K562 (cell line): ENCODE results near the gene GARIN5B. TPM values are rescaled to one million over a fixed set of nuclear protein-coding genes. Genes with fewer than 3 reads are reported as not detected.

Experiments
- ATF1 ChIP-seq, 2 experiments: fragments of 450-650 bp in 1 of 2; IDR thresholded peaks; 2 replicates each; pipeline ENCODE4 v1.6.1; 2016; ENCODE audit warnings: missing compliant biosample characterization in 1 of 2, missing genetic modification characterization in 1 of 2
- BCLAF1 ChIP-seq, 2 experiments: fragments of 450-650 bp in 1 of 2; IDR thresholded peaks; 2 replicates each; pipeline ENCODE4 v1.6.1; 2011 to 2017; ENCODE audit warnings: low read depth in 2 of 2, antibody characterized with exemption in 1 of 2, borderline replicate concordance in 1 of 2, low read length in 1 of 2, mild to moderate bottlenecking in 1 of 2, mixed read lengths in 1 of 2; ENCODE audit not compliant: control insufficient read depth in 1 of 2
- CBX5 ChIP-seq: IDR thresholded peaks from 2 replicates; pipeline ENCODE4 v1.6.1; 2014; ENCODE audit warnings: low read depth, borderline replicate concordance
- EGR1 ChIP-seq: fragments of 450-650 bp; conservative IDR thresholded peaks from 2 replicates; pipeline ENCODE4 v1.6.1; 2017; ENCODE audit warnings: mild to moderate bottlenecking
- GABPA ChIP-seq: fragments of 200-800 bp; sonication (Bioruptor generic); conservative IDR thresholded peaks from 2 replicates; pipeline ENCODE4 v1.6.1; 2016; ENCODE audit warnings: low read depth, missing genetic modification characterization, missing compliant biosample characterization
- GATAD2B ChIP-seq: fragments of 450-650 bp; IDR thresholded peaks from 2 replicates; pipeline ENCODE4 v1.6.1; 2017; ENCODE audit warnings: mild to moderate bottlenecking, borderline replicate concordance
- HMG20B ChIP-seq: fragments of 250-450 bp; sonication (Bioruptor Pico); IDR thresholded peaks from 2 replicates; pipeline ENCODE4 v1.5.0; 2021; ENCODE audit warnings: mild to moderate bottlenecking
- ILF3 ChIP-seq: fragments of 450-650 bp; IDR thresholded peaks from 2 replicates; pipeline ENCODE4 v1.6.1; 2018; ENCODE audit warnings: antibody characterized with exemption, mild to moderate bottlenecking, moderate library complexity, borderline replicate concordance
- POLR2AphosphoS2 ChIP-seq: IDR thresholded peaks from 2 replicates; pipeline ENCODE4 v1.6.1; 2012; ENCODE audit warnings: low read length, improper control_type of control experiment
- POLR3G ChIP-seq: IDR thresholded peaks from 2 replicates; pipeline ENCODE4 v1.6.1; 2011; ENCODE audit not compliant: insufficient read length, insufficient replicate concordance; ENCODE audit errors: extremely low read depth
- SIX5 ChIP-seq, 2 experiments: IDR thresholded peaks; 2 replicates each; pipeline ENCODE4 v1.6.1; 2011; ENCODE audit warnings: low read length in 2 of 2, borderline replicate concordance in 1 of 2, low read depth in 1 of 2, mild to moderate bottlenecking in 1 of 2, moderate library complexity in 1 of 2; ENCODE audit not compliant: insufficient read depth in 1 of 2
- SPI1 ChIP-seq: IDR thresholded peaks from 2 replicates; pipeline ENCODE4 v1.6.1; 2011; ENCODE audit warnings: low read depth, low read length, control low read depth, borderline replicate concordance
- ZFX ChIP-seq: sonication (generic); formaldehyde crosslinking; IDR thresholded peaks from 2 replicates; pipeline ENCODE4 v1.8.0; 2022; ENCODE audit warnings: mild to moderate bottlenecking, missing genetic modification reagents, moderate library complexity
- ZNF140 ChIP-seq: fragments of 250-450 bp; sonication (Bioruptor Pico); IDR thresholded peaks from 2 replicates; pipeline ENCODE4 v1.8.0; 2021; ENCODE audit warnings: moderate library complexity, mild to moderate bottlenecking, inconsistent platforms
- ZNF143 ChIP-seq: sonication (generic); formaldehyde crosslinking; IDR thresholded peaks from 2 replicates; pipeline ENCODE4 v1.9.0; 2022; ENCODE audit warnings: mild to moderate bottlenecking, missing genetic modification reagents
- ZNF174 ChIP-seq: fragments of 250-450 bp; sonication (Bioruptor Pico); IDR thresholded peaks from 2 replicates; pipeline ENCODE4 v1.4.0; 2020; ENCODE audit warnings: mild to moderate bottlenecking
- ZNF592 ChIP-seq: fragments of 450-650 bp; IDR thresholded peaks from 2 replicates; pipeline ENCODE4 v1.6.1; 2017; ENCODE audit warnings: antibody characterized with exemption, mild to moderate bottlenecking
- ZNF766 ChIP-seq: fragments of 200-800 bp; sonication (Bioruptor generic); conservative IDR thresholded peaks from 2 replicates; pipeline ENCODE4 v1.6.1; 2016; ENCODE audit warnings: missing genetic modification characterization, missing compliant biosample characterization
- polyA plus RNA-seq, 8 experiments: library from polyadenylated mRNA; depleted of rRNA in 4 of 8; stranded (reverse) in 5 of 8; unstranded in 3 of 8; fragments of >200 nt; fragmentation: Nextera tagmentation in 2 of 8; fragmentation: Illumina TruSeq in 1 of 8; extraction: Ambion mirVana in 2 of 8; extraction: Trizol in 1 of 8; gene quantifications; 2 replicates each; pipeline versions ENCODE4 v1.2.1 to v1.2.3, GENCODE V29; 2011 to 2014; ENCODE audit warnings: inconsistent platforms in 1 of 8, missing spikeins in 1 of 8
- total RNA-seq, 7 experiments: library from RNA; depleted of rRNA in 6 of 7; stranded (reverse); fragments of >200 nt in 6 of 7; fragmentation: Illumina TruSeq in 2 of 7; extraction: Trizol in 2 of 7; gene quantifications; 2 replicates each; pipeline versions ENCODE4 v1.2.1 to v1.2.3, GENCODE V29; 2011 to 2021; ENCODE audit warnings: low replicate concordance in 1 of 7
- TF ChIP-seq, protein P1 (sequence below): fragments of 200-800 bp; sonication (Bioruptor generic); IDR thresholded peaks from 2 replicates; pipeline ENCODE4 v1.6.1; 2017; ENCODE audit warnings: missing genetic modification characterization, missing compliant biosample characterization

Gene GARIN5B
- total and polyA plus RNA-seq, 9 of the 15 experiments (the other 6 are each of a cell fraction or from before 2014, with no cell fraction given), result not detected

GRCh38 chr19:55305491-55305890 lies 57.6 kb downstream of the GARIN5B start (continued):
- peak; percentile 86 for TF ChIP-seq ZNF592
- no peak for TF ChIP-seq GATAD2B
- TF ChIP-seq, protein P1, sequence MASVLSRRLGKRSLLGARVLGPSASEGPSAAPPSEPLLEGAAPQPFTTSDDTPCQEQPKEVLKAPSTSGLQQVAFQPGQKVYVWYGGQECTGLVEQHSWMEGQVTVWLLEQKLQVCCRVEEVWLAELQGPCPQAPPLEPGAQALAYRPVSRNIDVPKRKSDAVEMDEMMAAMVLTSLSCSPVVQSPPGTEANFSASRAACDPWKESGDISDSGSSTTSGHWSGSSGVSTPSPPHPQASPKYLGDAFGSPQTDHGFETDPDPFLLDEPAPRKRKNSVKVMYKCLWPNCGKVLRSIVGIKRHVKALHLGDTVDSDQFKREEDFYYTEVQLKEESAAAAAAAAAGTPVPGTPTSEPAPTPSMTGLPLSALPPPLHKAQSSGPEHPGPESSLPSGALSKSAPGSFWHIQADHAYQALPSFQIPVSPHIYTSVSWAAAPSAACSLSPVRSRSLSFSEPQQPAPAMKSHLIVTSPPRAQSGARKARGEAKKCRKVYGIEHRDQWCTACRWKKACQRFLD, result 0 out of 2 replicates have a peak, but pooled peaks have one; percentile 51
- TF ChIP-seq GABPA (tag), result peak; percentile 57
- TF ChIP-seq ZNF140 (CRISPR knock-in tag), result no peak
- TF ChIP-seq ZNF174 (CRISPR knock-in tag), result no peak
- TF ChIP-seq BCLAF1 (IDR thresholded peaks at IDR 0.05; ENCODE audit: borderline replicate concordance in 1 of 2, control insufficient read depth in 1 of 2, low read depth in 2 of 2, low read length in 1 of 2), result no peak
- TF ChIP-seq HMG20B (CRISPR knock-in tag), result no peak
- TF ChIP-seq POLR3G, result no peak
- peak; percentile 75 for TF ChIP-seq ZNF766 (CRISPR knock-in tag)
- peak; percentile 99 for TF ChIP-seq SIX5 (IDR thresholded peaks at IDR 0.05; ENCODE audit: borderline replicate concordance in 1 of 2, insufficient read depth in 1 of 2, low read depth in 1 of 2, low read length in 2 of 2)
- peak; percentile 68; the same call in 1 of the 2 replicates for TF ChIP-seq POLR2AphosphoS2
- peak; percentile 42; the same call in 1 of the 2 replicates for TF ChIP-seq ZFX
- no peak for TF ChIP-seq ILF3
- no peak for TF ChIP-seq CBX5
- TF ChIP-seq EGR1, result 0 out of 2 replicates have a peak, but pooled peaks have one; percentile 6
- TF ChIP-seq SPI1, result 0 out of 2 replicates have a peak, but pooled peaks have one; percentile 11
- peak; percentile 98 for TF ChIP-seq ZNF143 (CRISPR knock-in tag)
- no peak for TF ChIP-seq ATF1 (CRISPR knock-in tag; IDR thresholded peaks at IDR 0.05)
- peak; percentile 49; the same call in 1 of the 2 replicates for TF ChIP-seq ATF1 (tag; IDR thresholded peaks at IDR 0.05)
